PC-9 (cell line): Measurements from ENCODE around the gene NDUFS8. TPM values are rescaled to one million over a fixed set of nuclear protein-coding genes. Genes with fewer than 3 reads are reported as not detected.

ENCODE experiments used
- BruUV-seq: library from RNA; stranded (reverse); fragments of 400-500 nt; replicated peaks from 2 replicates; lab custom pipeline; 2021; lab: Mats Ljungman, UMichigan
- CTCF ChIA-PET: fragments of 300-600 bp; sonication (Branson Sonifier 250); formaldehyde crosslinking; loops from one replicate; lab custom pipeline; 2022; ENCODE audit warnings: antibody characterized with exemption; lab: Charles Lee
- POLR2A ChIA-PET: fragments of 300-600 bp; sonication (Branson Sonifier 250); formaldehyde crosslinking; loops from one replicate; lab custom pipeline; 2022; ENCODE audit warnings: antibody characterized with exemption; ENCODE audit not compliant: unreplicated experiment; lab: Charles Lee
- DNase-seq, 2 experiments: peaks; one replicate each; pipeline versions ENCODE4 v3.0.0 to v3.0.0-alpha.2; 2015 to 2022; ENCODE audit warnings: mixed read lengths in 1 of 2
- H2AFZ ChIP-seq: fragments of 200-600 bp; sonication (generic); 2 replicates; pipeline ENCODE4 v1.8.1; 2017; ENCODE audit warnings: antibody characterized with exemption
- H3F3A ChIP-seq: fragments of 200-600 bp; sonication (generic); 2 replicates; pipeline ENCODE4 v1.8.1; 2017; ENCODE audit warnings: antibody characterized with exemption, mild to moderate bottlenecking, low read depth; ENCODE audit not compliant: insufficient read depth
- H3K27ac ChIP-seq: fragments of 200-600 bp; sonication (generic); 2 replicates; pipeline ENCODE4 v1.6.1; 2016; ENCODE audit warnings: mixed run types
- H3K27me3 ChIP-seq: fragments of 200-600 bp; sonication (generic); 2 replicates; pipeline ENCODE4 v1.6.1; 2016; ENCODE audit warnings: low read depth, mixed run types; ENCODE audit not compliant: insufficient read depth
- H3K36me3 ChIP-seq: fragments of 200-600 bp; sonication (generic); 2 replicates; pipeline ENCODE4 v1.6.1; 2016; ENCODE audit warnings: low read depth, mixed run types
- H3K4me1 ChIP-seq: fragments of 200-600 bp; sonication (generic); replicated peaks from 2 replicates; pipeline ENCODE4 v1.6.1; 2016; ENCODE audit warnings: mixed run types; ENCODE audit not compliant: insufficient read depth
- H3K4me2 ChIP-seq: fragments of 200-600 bp; sonication (generic); 2 replicates; pipeline ENCODE4 v1.6.1; 2017; ENCODE audit warnings: mixed run types
- H3K4me3 ChIP-seq: fragments of 200-600 bp; sonication (generic); 2 replicates; pipeline ENCODE4 v1.6.1; 2016; ENCODE audit warnings: mixed run types
- H3K79me2 ChIP-seq: fragments of 200-600 bp; sonication (generic); 2 replicates; pipeline ENCODE4 v1.6.1; 2017; ENCODE audit warnings: low read depth, mixed run types
- H3K9me2 ChIP-seq: fragments of 200-600 bp; sonication (generic); 2 replicates; pipeline ENCODE4 v1.8.1; 2017; ENCODE audit warnings: mild to moderate bottlenecking; ENCODE audit not compliant: insufficient read depth
- H3K9me3 ChIP-seq: fragments of 200-600 bp; sonication (generic); 2 replicates; pipeline ENCODE4 v1.8.1; 2016; ENCODE audit warnings: low read depth; ENCODE audit not compliant: insufficient read depth
- H4K20me1 ChIP-seq: fragments of 200-600 bp; sonication (generic); 2 replicates; pipeline ENCODE4 v1.8.1; 2017; ENCODE audit not compliant: insufficient read depth
- CTCF ChIP-seq: fragments of 200-600 bp; sonication (generic); conservative IDR thresholded peaks from 2 replicates; pipeline ENCODE4 v1.6.1; 2017; ENCODE audit warnings: mixed run types, antibody characterized with exemption, mild to moderate bottlenecking, moderate library complexity
- EZH2 ChIP-seq: fragments of 200-600 bp; sonication (generic); IDR thresholded peaks from 2 replicates; pipeline ENCODE4 v1.8.0; 2017; ENCODE audit warnings: antibody characterized with exemption, low read depth
- intact Hi-C: fragments of 100-400 bp; cut with micrococcal nuclease; formaldehyde crosslinking; loops from one replicate; pipeline ENCODE4 v1.10.0; 2022; ENCODE audit not compliant: unreplicated experiment
- total RNA-seq: library from RNA; stranded (reverse); gene quantifications from 2 replicates; pipeline ENCODE4 v1.2.3, GENCODE V29; 2021

Gene NDUFS8
- total RNA-seq, 1 experiment from 2014 or later = 275 TPM

GRCh38 chr11:68002575-68002937 is 27.9 kb upstream of the NDUFS8 start:
- peak overlapping the region; percentile 87; the same call in 1 of the 2 replicates for H3K4me2 ChIP-seq
- H3F3A ChIP-seq = peaks cover 45% of the 10 kb centered on the region
- H2AFZ ChIP-seq = no peak overlapping the region
- BruUV-seq = no TSS peak
- H3K9me2 ChIP-seq = no peaks in the 10 kb centered on the region
- no peak overlapping the region for H3K27ac ChIP-seq
- intact Hi-C loops = no loop called here
- H3K4me3 ChIP-seq = no peak overlapping the region
- H3K79me2 ChIP-seq = no peaks in the 10 kb centered on the region
- CTCF ChIA-PET = interaction anchor here (0.9 kb wide), 1 partner anchor 19 kb away, joined by 4 read pairs; no protein-coding TSS in a partner anchor
- H3K27me3 ChIP-seq = no peaks in the 10 kb centered on the region
- no peaks in the 10 kb centered on the region for H4K20me1 ChIP-seq
- H3K9me3 ChIP-seq = no peaks in the 10 kb centered on the region
- peaks cover 4% of the 10 kb centered on the region for H3K4me1 ChIP-seq
- no peak for DNase-seq
- POLR2A ChIA-PET = no interaction called here
- TF ChIP-seq CTCF = no peak
- no peak for TF ChIP-seq EZH2
- H3K36me3 ChIP-seq = no peaks in the 10 kb centered on the region

- TF ChIP-seq EZH2 = no peak
- TF ChIP-seq CTCF = no peak
- peaks cover 45% of the 10 kb centered on the region for H3F3A ChIP-seq
- H3K4me1 ChIP-seq = peaks cover 4% of the 10 kb centered on the region
- no peaks in the 10 kb centered on the region for H3K9me2 ChIP-seq
- DNase-seq = peak in 1 of 2 experiments; percentile 71
- H3K9me3 ChIP-seq = no peaks in the 10 kb centered on the region
- BruUV-seq = no TSS peak
- H3K79me2 ChIP-seq = no peaks in the 10 kb centered on the region
- H3K36me3 ChIP-seq = no peaks in the 10 kb centered on the region
- peak overlapping the region; percentile 87 for H3K4me2 ChIP-seq
- H3K4me3 ChIP-seq = peak overlapping the region; percentile 68
- ChIA-PET POLR2A (interaction anchor here (0.6 kb wide), 2 partner anchors 10 to 269 kb away, joined by 4 to 6 read pairs; partner anchors contain the start of gene C11orf24), CTCF (interaction anchor here (0.9 kb wide), 1 partner anchor 18 kb away, joined by 4 read pairs; no protein-coding TSS in a partner anchor)
- intact Hi-C loops = no loop called here
- no peaks in the 10 kb centered on the region for H3K27me3 ChIP-seq
- H2AFZ ChIP-seq = peak overlapping the region; percentile 78
- H4K20me1 ChIP-seq = no peaks in the 10 kb centered on the region
- no peak overlapping the region for H3K27ac ChIP-seq
Measured at GRCh38 chr11:68002938-68003845, 27.3 kb upstream of the NDUFS8 start.

GRCh38 chr11:68003846-68004550 is 26.5 kb upstream of the NDUFS8 start, which contains the start of gene UNC93B1:
Gene UNC93B1 (minus strand): TSS chr11:68004097. CDS start chr11:68004043, 54 bp downstream.
- H4K20me1 ChIP-seq = no peaks in the 10 kb centered on the region
- H3K79me2 ChIP-seq = no peaks in the 10 kb centered on the region
- no peaks in the 10 kb centered on the region for H3K9me2 ChIP-seq
- H2AFZ ChIP-seq = peak within 1 kb of the TSS; percentile 78
- BruUV-seq = no TSS peak
- intact Hi-C loops = loop anchor here (1.0 kb wide), 1 partner anchor 12 kb away; no protein-coding TSS in a partner anchor
- peak within 1 kb of the TSS; percentile 87 for H3K4me2 ChIP-seq
- no peak for TF ChIP-seq EZH2
- no peak for TF ChIP-seq CTCF
- peaks cover 43% of the 10 kb centered on the region for H3F3A ChIP-seq
- ChIA-PET CTCF (no interaction called here), POLR2A (interaction anchor here (0.6 kb wide), 1 partner anchor 268 kb away, joined by 6 read pairs; the partner anchor contains the start of gene C11orf24)
- H3K36me3 ChIP-seq = no peaks in the 10 kb centered on the region
- no peaks in the 10 kb centered on the region for H3K9me3 ChIP-seq
- H3K27ac ChIP-seq = no peak within 1 kb of the TSS
- DNase-seq = peak; percentile 83 to 92
- no peaks in the 10 kb centered on the region for H3K27me3 ChIP-seq
- peak within 1 kb of the TSS; percentile 68 for H3K4me3 ChIP-seq
- H3K4me1 ChIP-seq = peaks cover 12% of the 10 kb centered on the region
